Epithelial cell of proximal tubule (primary cell): ENCODE measurements around the gene TTLL13. TPM values are rescaled to one million over a fixed set of nuclear protein-coding genes. Genes with fewer than 3 reads are reported as not detected.

Experiments
- DNase-seq: peaks from one replicate; pipeline ENCODE4 v3.0.0-alpha.2; 2011; ENCODE audit warnings: low read depth
- H3K4me3 ChIP-seq: 2 replicates; pipeline ENCODE4 v1.5.1; 2011; ENCODE audit warnings: low read depth, mild to moderate bottlenecking, low read length
- CTCF ChIP-seq: conservative IDR thresholded peaks from 2 replicates; pipeline ENCODE4 v1.5.1; 2012; ENCODE audit warnings: low read depth, mild to moderate bottlenecking, low read length
- total RNA-seq: library from RNA; depleted of rRNA; stranded (reverse); fragments of >200 nt; gene quantifications from 2 replicates; pipeline ENCODE4 v1.2.3, GENCODE V29; 2015

Gene TTLL13, protein sequence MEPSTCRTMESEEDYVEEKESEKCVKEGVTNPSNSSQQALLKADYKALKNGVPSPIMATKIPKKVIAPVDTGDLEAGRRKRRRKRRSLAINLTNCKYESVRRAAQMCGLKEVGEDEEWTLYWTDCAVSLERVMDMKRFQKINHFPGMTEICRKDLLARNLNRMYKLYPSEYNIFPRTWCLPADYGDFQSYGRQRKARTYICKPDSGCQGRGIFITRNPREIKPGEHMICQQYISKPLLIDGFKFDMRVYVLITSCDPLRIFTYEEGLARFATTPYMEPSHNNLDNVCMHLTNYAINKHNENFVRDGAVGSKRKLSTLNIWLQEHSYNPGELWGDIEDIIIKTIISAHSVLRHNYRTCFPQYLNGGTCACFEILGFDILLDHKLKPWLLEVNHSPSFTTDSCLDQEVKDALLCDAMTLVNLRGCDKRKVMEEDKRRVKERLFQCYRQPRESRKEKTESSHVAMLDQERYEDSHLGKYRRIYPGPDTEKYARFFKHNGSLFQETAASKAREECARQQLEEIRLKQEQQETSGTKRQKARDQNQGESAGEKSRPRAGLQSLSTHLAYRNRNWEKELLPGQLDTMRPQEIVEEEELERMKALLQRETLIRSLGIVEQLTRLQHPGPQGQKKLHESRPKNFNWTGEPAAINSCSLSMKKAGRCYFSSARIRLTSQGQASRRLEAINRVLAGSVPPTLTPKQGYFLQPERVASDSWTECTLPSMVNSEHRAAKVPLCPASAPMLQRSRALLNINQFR
- total RNA-seq = not detected in 2 replicates

GRCh38 chr15:90249203-90249863 is at the start of gene TTLL13:
TSS of gene TTLL13 (plus strand) at chr15:90249556. CDS start at chr15:90250631, 1,075 bp downstream.
- H3K4me3 ChIP-seq = peak within 1 kb of the TSS; percentile 70
- no peak for TF ChIP-seq CTCF
- no peak for DNase-seq

GRCh38 chr15:90200534-90201129 is 48.7 kb upstream of the TTLL13 start:
- TF ChIP-seq CTCF = no peak
- DNase-seq = no peak
- H3K4me3 ChIP-seq = peak overlapping the region; percentile 96

DNA sequence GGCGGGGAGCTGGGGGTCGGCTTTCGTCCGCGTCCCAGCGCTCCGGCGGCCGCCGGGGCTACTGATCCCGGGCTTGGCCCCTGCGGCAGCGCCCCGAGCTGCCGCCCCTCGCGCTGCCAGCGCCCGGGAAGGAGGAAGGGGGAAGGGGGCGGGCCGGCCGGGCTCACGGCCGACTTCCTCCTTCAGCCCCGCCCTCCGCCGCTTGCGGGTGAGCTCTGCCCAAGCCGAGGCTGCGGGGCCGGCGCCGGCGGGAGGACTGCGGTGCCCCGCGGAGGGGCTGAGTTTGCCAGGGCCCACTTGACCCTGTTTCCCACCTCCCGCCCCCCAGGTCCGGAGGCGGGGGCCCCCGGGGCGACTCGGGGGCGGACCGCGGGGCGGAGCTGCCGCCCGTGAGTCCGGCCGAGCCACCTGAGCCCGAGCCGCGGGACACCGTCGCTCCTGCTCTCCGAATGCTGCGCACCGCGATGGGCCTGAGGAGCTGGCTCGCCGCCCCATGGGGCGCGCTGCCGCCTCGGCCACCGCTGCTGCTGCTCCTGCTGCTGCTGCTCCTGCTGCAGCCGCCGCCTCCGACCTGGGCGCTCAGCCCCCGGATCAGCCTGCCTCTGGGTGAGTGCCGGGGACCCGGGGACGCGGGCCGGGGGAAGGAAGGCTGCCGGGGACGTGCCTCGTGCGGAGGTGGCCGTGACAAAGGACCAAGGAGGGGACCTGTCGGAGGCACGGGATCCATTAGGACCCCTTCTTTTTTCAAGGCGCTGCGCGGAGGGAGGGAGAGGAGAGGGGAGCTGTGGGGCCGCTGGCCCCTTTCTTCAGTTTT is 48.0 kb upstream of the TTLL13 start, which contains the start of gene SEMA4B:
Gene SEMA4B (plus strand): TSS at position 201 of the 814 bp plus-strand sequence. CDS start 249 bp downstream, at position 450.
- peak within 1 kb of the TSS; percentile 96 for H3K4me3 ChIP-seq
- no peak for DNase-seq
- TF ChIP-seq CTCF = no peak

DNA sequence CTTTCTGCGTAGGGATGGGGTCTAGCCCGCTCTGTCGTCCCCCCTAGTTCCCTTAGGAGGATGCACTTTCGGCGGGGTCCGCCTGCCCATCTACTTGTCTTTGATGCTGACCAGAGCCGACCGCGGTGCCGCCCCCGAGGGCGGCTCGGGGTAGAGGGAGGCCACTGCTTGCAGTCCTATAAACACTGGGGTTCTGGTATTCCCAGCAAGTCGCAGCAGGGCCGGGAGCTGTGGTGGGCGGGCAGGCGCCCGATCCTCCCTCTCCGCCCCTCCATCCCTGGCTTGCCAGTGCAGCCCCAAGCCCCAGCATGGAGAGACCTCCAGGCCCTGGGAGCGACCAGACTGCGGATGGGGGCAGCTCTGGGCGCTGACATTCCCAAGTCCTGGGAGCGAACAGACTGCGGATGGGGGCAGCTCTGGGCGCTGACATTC is 47.4 kb upstream of the TTLL13 start:
- no peak for DNase-seq
- peak overlapping the region; percentile 96 for H3K4me3 ChIP-seq
- no peak for TF ChIP-seq CTCF

DNA sequence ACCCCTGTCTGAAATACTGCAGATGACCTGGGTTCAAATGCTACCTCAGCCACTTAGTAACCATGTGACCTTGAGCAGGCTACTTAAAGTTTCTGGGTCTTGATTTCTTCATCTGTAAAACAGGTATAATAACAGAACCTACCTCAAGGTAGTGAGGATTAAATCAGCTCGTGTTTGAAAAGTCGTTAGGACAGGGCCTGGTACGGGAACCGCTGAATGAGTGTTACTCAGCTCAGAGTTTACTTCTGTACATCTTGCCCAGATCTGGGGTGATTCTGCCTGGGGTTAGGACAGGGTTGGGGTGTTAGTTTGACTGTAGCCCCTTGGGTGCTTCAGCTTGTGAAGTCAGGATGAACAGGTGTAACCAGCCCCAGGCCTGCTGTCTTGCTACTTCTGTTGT is 46.4 kb upstream of the TTLL13 start:
- no peak for TF ChIP-seq CTCF
- DNase-seq = no peak
- peak overlapping the region; percentile 96 for H3K4me3 ChIP-seq

DNA sequence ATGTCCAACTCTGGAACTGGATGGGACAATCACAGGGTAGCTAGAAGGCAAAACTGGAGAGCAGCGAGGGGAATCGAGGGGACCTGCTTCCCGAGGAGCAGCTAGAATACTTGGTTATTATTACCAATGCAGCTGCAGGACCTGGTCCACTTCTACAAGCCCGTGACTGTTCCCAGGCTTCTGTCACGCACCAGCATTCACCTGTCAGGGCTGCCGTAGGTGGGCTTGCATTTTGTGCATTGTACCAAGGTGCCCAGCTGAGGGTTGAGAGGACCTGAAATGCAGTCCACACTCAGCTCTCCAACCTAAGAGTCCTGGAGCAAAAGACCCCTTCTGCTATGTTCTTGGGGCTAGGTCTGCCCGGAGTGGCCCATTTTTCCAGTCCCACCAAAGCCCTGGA is 45.9 kb upstream of the TTLL13 start:
- H3K4me3 ChIP-seq = peak overlapping the region; percentile 96
- no peak for DNase-seq
- no peak for TF ChIP-seq CTCF
